H4 (cell line): ENCODE measurements around the gene GSE1. TPM values are rescaled to one million over a fixed set of nuclear protein-coding genes. Genes with fewer than 3 reads are reported as not detected.

Source experiments
- DNase-seq: peaks from one replicate; pipeline ENCODE4 v3.0.0-alpha.2; 2015; ENCODE audit warnings: low spot score
- total RNA-seq: library from RNA; depleted of rRNA; stranded (reverse); fragments of >200 nt; shearing (Covaris generic); gene quantifications from 2 replicates; pipeline ENCODE4 v1.2.3, GENCODE V29; 2014; rRNA removed

The GSE1 gene
- total RNA-seq = 8.0 and 11.9 TPM in 2 replicates

GRCh38 chr16:85612801-85613603 lies at the start of gene GSE1:
Gene GSE1 (plus strand): TSS chr16:85613322. CDS start chr16:85613392, 70 bp downstream.
- peak; percentile 95 for DNase-seq

- DNase-seq = no peak
Observed at GRCh38 chr16:85563515-85564276, 49.4 kb upstream of the GSE1 start.

GRCh38 chr16:85564277-85565051 lies 48.7 kb upstream of the GSE1 start:
- no peak for DNase-seq

DNA sequence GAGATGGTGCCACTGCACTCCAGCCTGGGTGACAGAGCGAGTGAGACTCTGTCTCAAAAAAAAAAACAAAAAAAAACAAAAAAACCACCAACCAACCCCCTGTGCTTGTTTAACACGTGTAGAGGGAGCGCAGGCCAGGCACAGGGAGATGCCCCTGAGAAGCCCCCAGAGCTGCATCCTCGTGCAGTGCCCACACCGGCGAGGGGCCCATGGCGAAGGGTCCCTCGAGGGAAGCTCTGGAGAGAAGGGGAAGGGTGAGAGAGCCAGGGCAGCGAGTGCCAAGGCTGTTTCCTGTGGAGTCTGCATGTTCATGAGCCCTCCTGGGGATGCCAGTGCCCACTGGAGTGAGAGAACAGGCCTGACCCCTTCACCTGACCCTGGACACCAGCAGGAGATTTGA lies 47.8 kb upstream of the GSE1 start:
- no peak for DNase-seq

- no peak for DNase-seq
Observed at GRCh38 chr16:85565801-85566526, 47.2 kb upstream of the GSE1 start.

DNA sequence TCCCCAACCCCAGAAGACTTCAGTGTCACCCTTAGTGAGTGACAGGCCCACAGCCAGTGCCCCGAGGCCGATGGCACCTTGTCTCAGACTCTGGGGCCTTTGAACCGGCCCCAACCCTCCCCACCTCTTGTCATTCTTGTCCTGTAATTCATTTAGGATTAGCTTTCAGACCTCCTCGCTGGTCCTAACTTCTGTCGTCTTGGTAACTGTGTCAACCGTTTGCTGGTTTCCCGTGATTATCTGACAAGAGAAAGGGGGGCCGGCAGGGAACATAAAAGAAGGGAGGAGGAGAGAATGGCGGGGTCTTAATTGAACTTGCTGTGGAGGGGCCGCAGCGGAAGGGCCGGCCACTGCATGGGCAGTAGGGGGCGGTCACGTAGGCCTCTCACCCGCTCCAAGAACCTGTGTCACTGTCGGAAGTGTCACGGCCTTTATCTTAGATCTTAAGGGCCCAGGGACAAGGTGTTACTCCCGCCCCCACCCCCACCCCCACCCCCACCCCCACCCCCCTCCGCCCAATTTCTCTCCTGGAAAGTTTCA lies 46.5 kb upstream of the GSE1 start:
- DNase-seq = no peak

- DNase-seq = no peak
Observed at GRCh38 chr16:85567101-85567866, 45.8 kb upstream of the GSE1 start.

GRCh38 chr16:85567935-85568334 lies 45.2 kb upstream of the GSE1 start:
- DNase-seq = no peak

- DNase-seq = no peak
Observed at GRCh38 chr16:85568519-85568918, 44.6 kb upstream of the GSE1 start.

- no peak for DNase-seq
Observed at GRCh38 chr16:85569039-85569614, 44.0 kb upstream of the GSE1 start.

DNA sequence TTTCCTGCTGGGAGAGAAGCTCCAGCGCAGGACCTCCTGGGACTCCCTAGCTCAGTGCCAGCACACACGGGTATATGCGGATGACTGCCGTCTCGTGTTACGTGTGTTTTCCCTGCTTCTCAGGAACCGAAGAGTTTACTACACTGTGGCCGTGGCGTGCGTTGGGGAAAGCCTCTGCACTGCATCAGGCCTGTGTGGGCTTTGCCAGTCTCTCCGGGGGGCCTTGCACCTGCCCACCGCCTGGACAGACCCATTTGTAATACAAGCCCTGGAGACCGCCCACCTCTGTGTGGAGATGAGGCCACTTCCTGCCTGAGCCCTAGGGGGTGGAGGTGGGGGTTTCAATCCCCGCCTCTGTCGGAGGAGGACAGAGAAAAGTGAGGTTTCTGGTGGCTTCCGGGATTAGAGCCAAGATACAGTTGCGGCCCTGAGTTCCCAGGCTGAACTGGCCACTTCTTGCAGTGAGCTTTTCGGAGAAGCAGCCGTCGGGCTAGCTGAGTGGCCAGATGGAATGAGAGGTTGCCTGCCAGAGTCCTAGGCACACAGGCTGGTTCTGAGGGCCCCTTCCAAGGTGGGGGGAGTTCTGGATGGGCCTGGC lies 43.4 kb upstream of the GSE1 start:
- DNase-seq = peak; percentile 72

DNA sequence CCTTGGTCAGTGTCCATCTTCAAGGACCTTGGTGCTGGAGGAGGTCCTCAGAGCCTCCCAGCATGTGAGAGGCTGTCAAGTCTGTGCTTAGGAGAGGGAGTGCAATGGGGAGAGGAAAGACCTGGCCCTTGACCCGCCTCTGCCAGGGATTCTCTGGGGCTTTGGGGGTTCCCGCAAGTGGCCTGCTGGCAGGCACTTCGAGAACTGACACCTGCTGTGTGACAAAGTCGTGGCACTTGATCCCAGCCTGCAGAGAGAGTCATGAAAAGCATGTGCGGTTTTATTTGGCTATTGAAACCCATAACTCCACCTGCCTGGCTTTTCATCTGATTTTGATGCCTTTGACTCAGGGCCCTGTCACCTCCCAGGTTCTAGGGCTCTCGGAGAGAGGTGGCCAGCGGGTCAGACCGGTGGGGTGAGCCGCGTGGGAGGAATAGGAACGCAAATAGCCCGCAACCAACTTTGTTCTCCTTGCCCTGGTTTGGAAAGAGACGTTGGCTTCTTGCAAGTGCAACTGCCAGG lies 42.8 kb upstream of the GSE1 start:
- DNase-seq = no peak

GRCh38 chr16:85570735-85571562 lies 42.2 kb upstream of the GSE1 start:
- no peak for DNase-seq

DNA sequence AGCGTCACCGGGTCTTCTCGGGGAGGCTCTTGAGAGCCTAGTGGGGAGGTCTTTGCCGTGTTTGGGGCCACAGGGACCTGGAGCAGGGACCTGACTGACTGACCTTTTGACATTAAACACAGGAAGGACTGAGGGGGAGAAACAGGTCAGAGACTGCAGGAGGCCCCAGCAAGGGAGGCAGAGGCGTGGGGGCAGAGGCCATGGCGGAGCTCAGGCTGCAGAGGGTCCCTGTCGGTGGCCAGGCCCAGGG lies 41.6 kb upstream of the GSE1 start:
- DNase-seq = no peak

DNA sequence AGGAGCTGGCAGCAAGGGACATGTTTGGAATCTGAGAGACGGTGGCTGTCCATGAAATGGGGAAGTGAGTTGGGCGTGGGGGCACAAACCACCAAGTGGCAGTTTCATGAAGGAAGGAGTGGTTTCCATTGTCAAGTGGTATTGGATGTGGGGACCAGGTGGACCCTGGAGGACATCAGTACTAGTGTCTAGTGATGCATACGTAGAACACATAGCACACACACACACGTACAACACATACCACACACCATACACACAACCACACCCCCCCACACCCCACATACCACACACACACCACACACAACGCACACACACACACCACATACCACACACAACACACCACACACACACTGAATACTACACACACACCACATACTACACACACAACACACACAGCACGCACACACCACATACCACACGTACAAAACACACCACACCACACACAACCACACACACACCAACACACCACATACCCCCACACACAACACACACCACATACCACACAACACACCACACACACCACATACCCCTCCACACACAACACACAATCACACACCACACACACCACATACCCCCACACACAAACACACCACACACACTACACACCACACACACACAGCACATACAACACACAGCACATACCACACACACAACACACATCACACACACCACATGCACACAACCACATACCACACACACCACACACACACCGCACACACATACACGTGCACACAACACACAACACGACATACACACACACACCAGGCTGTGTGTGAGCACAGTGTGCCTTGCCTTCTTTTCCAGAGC lies 41.1 kb upstream of the GSE1 start:
- DNase-seq = no peak

DNA sequence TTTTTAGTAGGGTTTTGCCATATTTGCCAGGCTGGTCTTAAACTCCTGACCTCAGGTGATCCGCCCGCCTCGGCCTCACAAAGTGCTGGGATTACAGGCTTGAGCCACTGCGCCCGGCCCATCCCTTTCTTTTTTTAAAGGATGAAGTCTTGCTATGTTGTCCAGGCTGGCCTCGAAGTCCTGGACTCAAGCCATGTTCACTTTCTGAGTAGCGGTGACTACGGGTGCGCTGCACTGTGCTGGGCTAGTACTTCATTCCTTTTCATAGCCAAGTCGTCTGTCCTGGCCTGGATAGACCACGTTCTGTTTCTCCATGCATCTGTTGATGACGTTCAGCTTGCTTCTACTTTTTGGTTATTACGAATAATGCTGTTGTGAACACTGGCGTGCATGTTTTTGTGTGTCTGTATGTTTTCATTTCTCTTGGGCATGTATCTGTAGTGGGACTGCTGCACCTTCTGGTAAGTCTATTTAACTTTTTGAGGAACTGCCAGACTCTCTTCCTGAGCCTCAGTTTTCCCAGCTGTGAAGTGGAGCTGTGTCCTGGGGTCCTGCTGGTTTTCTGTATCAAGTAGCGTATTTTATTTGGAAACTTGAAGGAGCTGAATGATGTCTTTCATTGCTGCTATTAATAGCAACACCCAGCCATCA lies 40.0 kb upstream of the GSE1 start:
- DNase-seq = no peak
